ENCODE data around the gene TMEM164. TPM values are rescaled to one million over a fixed set of nuclear protein-coding genes. Genes with fewer than 3 reads are reported as not detected.
A peak's percentile ranks its signal among the peaks of the same experiment; 100 is the strongest.
"Not testable (repeated sequence)": the region's sequence is repeated elsewhere in the genome, so short reads cannot be mapped to it uniquely, and the experiment has no call there.

The TMEM164 gene
- total RNA-seq, 1 donor from 2014 or later, result 26.7 TPM

DNA sequence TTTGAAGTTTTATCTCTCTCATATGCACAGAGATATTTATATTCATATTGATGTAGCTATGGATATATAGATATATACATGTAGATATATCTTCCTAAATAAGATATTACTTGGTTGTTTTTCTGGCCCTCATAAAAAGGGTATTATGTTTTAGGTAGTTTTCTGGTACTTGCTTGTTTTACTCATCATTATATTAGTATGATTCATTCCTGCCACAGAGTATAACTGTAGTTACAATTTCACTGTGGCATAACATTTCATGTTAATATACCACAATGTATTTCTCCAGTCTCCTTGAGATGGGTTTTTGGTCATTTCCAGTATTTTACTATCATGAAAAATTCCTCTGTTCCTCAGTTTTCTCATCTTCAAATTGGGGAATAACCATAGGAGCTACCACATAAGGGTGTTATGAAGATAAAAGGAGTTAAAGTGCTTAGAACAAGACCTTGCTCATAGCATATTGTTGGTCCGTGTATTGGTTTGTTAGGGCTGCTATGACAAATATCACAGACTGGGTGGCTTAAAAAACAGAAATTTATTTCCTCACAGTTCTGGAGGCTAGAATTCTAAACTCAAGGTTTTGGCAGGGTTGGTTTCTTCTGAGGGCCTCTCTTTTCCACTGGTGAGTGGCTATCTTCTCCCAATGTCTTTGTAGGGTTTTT is 129.7 kb downstream of the TMEM164 start:
- no peak for DNase-seq (ENCODE audit: low spot score)

DNA sequence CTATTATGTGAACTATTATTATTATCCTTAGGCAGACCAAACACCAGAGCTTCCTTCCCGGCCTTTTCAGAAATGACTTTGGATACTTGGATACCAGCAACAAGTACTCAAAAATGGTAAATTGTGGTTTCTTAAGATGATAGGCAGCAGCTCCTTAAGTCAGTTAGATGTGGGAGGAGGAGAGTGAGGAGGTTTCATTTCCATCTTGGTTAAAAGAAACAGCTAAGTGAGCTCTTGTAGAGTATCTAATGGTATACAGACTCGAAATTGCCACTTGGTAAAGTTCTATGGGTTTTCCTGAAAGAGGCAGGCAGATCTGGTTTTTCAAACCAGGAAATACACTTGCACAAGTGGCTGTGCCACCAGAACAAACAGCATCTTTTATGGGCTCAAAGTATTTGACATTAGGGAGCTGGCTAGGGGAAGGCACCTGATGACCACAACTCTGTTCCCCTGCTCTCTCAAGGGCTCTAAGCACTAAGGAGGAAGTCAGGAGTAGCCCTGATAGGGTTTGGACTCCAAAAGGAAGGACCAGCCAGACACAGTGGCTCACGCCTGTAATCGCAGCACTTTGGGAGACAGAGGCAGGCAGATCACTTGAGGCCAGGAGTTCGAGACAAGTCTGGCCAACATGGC is 130.9 kb downstream of the TMEM164 start:
- DNase-seq (ENCODE audit: low spot score), result no peak

DNA sequence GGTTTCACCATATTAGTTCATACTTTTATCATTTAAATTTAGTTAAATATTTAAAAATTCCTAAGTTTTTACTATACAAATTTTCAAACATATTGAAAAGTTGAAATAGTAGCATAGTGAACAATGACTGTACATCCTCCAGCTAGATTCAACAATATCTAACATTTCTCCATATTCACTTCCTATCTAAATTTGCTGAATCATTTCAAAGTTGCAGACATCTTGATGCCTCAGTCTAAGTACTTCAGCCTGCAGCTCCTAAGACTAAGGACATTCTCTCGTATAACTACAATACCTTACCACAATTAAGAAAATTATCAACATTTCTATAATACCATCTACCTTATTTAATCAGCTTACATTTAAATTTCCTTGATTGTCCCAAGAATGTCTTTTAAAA is 132.7 kb downstream of the TMEM164 start:
- no peak for DNase-seq (ENCODE audit: low spot score)

DNA sequence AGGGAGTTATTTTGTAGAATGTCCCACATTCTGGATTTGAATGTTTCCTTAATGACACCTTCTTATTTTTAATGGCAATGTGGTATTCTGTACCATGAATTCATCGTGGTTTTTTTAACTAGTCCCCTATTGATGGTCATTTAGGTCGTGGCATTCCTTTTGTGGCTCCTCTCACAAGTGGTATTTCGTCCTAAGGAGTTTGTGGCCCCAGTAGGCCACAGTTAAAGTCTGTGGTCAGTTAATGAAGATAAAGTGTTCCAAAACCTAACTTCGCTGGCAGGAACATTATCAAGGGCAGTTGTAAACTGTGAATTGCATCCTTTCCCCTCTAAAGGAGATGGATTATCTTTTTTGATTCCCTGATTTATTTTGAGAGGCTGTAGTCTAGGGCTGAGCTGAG is 133.2 kb downstream of the TMEM164 start:
- no peak for DNase-seq (ENCODE audit: low spot score)

DNA sequence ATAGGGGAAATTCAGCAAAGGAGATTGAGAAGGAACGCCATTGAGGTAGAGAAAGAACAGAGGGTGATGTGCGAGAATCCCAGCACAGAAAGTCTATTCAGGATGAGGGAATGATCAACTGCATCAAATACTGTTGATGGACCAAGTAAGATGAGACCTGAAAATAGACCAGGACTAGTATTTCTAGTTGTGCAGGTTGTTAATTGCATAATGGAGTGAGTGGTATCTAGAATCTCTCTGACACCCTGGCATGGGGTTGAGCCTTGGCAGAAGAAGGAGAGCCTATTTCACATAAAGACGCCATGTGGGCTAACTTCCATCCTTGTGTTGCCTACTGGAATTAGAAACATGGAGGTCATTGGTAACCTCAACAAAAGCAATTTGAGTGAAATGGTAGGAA is 135.6 kb downstream of the TMEM164 start:
- DNase-seq (ENCODE audit: low spot score), result no peak

DNA sequence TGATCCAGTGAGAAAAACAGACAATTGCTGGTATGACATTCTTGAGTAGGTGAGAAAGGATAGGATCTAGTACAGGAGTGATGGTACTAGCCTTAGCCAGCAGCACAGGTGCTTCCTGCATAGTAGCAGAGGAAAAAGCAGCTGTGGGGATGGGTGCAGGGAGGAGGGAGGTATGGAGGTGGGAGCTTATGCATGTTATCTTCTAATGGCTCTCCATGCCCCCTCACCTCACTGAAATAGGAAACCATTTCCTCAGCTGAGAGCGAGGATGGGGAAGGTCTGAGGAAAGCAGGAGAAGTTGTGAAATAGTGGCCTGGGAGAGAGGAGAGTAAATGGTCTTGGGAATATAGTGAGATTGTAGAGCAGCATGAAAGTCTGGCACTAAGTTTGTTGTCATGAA is 136.3 kb downstream of the TMEM164 start:
- no peak for DNase-seq (ENCODE audit: low spot score)

DNA sequence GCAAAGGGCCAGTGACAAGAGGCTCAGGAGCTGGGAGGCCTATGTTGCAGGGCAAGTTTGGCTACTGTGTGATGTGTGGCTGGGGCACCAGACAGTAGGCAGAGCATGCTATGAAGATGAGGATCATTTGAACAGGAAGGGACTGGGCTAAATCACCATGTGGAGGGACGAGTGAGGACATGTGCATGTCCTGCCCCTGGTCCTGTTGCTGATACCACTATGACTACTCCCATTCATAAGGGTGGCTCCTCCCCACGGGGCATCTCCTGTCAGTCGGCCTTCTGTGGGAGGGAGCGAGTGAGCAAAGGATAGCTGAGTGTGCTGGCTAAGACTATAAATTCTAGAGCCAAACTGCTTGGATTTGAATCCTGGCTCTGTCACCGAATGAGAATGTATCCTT is 139.2 kb downstream of the TMEM164 start:
- no peak for DNase-seq (ENCODE audit: low spot score)

DNA sequence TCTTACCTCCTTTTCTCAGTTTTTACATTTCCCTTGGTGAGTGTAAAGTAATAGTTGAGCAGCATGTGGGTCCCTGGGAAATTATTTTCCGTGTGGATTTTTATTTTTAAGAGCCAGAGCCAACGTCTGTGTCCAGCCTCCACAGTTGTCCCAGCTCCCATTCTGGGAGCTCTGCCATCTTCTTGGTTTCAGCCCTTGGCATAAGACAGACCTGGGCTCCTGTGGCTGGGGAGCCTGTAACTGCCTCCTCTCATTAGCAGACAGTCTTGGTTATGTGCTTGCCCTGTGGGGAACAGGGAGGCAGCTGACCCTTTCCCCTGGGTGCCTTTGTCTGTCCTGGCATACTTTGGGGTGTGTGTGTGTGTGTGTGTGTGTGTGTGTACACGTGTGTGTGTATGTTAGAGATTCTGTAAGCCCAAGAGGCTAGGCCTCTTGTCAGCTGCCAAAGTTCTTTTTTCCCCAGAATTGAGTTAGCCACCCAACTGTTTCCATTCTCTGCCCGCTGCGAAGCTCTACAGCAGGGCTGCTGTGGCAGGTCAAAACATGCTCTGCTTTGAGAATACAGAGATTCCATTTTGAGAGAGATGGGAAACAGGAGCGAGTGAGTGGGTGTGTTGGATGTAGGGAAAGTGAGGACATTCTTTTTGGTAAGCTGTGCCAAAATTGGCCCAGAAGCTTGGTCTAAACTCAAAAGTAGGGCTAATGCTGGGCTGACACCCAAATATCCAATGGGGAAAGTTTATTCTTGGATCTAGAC is 140.7 kb downstream of the TMEM164 start:
- no peak for DNase-seq (ENCODE audit: low spot score)

DNA sequence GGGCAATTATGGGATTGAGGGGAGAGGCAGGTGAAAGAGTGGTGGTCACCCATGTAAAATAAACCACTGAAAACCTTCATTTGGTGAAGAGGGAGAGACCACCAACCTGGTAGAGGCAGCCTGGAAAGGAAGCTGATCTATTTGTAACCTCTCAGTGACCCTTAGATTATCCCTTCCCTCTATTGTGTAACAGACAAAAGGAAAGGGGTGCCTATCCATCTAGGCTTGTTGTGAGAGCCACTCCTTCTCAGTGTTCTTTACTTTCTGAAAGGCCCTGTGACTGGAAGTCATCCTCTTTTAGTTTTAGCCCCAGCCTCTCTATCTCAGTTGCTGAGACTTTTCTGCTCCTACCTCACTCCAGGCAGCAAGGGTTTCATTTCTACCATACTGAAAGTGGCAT is 142.4 kb downstream of the TMEM164 start:
- no peak for DNase-seq (ENCODE audit: low spot score)

DNA sequence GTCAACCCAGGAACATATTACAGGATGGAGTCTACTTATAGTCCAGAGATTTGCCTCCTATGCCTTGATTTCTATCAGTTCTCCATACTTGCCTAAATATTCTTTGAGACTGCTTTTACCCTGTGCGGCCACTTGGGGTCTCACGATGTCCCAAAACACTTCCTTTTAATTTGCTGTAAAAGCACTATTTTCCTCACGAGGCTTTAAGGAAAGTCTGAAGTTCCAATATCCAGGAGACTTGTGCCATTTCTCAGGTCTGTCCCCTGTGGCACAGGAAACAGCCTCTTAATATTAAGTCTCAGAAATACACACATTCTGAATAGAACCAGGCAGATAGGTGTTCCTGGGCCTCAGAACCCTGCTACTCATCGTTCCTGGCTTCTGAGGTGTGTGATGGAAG is 142.9 kb downstream of the TMEM164 start:
- peak; percentile 22 for DNase-seq (ENCODE audit: low spot score)

DNA sequence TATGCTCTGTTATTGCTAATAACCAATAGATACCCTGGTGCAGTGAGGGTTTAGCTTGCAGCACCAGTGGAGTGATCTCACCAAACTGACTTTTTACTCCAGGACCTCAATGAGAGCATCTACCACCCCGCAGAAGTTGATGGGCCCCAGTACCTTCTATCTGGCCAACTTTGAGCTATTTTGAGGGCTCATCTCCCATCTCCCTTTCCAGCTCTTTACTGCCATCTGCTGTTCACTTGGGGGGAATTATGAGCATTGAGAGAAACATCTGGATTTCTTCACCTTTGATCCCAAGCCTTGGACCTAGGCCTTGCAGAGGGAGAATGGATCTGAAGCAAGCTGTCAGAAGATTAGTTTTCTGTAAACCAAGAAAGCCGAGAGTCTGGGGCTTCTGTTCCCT is 143.6 kb downstream of the TMEM164 start:
- DNase-seq (ENCODE audit: low spot score), result peak; percentile 71

DNA sequence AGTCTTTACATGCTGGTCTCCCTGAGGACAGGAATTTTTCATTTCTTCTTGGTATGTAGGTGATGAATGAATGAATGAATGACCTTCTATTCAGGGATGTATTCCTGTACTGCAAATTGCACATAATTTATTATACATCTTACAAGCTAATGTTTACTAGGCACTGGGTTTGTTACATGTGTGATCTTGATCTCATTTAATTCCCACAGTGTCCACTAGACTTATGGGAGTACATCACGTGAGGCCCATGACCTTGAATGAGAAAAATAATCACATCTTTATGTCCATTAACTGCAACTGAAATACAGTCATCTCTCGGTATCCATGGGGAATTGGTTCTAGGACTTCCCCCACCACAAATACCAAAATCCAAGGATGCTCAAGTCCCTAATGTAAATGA is 150.3 kb downstream of the TMEM164 start:
- DNase-seq (ENCODE audit: low spot score), result no peak

DNA sequence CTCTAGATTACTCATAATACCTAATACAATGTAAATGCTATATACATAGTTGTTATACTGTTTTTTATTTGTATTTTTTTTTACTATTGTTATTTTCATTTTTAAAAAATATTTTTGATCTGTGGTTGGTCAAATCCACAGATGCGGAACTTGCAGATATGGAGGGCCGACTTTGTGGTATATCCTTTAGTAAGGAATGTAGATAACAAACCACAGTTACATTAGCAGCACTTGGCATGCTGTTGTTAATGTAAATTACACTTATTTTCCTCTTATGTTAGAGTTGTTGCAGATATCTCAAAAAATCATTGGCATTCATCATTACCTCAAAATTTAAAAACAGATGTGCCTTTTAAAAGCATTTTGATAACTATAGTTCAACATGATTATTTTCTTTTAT is 151.0 kb downstream of the TMEM164 start:
- DNase-seq (ENCODE audit: low spot score), result no peak

DNA sequence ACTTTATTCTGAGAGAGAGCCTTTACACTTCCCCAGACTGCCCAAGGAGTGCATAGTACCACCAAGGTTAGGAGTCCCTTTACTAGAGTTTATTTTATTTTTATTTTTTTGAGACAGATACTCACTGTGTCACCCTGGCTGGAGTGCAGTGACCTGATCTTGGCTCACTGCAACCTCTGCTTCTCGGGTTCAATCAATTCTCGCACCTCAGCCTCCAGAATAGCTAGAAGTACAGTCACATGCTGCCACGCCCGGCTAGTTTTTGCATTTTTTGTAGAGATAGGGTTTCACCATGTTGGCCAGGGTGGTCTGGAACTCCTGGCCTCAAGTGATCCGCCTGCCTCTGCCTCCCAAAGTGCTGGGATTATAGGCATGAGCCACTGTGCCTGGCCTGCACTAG is 151.4 kb downstream of the TMEM164 start:
- DNase-seq (ENCODE audit: low spot score), result not testable (repeated sequence)

DNA sequence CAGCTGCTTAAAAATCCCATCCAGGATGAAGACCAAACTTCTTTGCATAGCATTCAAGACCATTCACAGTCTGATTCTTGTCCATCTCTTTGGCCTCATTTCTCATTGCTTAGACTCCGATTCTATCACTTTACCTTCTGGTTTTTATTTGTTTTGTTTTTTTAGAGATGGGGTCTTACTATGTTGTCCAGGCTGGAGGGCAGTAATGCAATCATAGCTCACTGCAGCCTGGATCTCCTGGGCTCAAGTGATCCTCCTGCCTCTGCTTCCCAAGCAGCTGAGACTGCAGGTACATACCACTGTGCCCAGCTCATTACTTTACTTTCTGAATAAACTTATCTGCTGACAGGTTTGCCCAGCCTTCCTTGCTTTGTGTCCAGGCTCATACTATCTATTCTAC is 152.8 kb downstream of the TMEM164 start:
- no peak for DNase-seq (ENCODE audit: low spot score)

DNA sequence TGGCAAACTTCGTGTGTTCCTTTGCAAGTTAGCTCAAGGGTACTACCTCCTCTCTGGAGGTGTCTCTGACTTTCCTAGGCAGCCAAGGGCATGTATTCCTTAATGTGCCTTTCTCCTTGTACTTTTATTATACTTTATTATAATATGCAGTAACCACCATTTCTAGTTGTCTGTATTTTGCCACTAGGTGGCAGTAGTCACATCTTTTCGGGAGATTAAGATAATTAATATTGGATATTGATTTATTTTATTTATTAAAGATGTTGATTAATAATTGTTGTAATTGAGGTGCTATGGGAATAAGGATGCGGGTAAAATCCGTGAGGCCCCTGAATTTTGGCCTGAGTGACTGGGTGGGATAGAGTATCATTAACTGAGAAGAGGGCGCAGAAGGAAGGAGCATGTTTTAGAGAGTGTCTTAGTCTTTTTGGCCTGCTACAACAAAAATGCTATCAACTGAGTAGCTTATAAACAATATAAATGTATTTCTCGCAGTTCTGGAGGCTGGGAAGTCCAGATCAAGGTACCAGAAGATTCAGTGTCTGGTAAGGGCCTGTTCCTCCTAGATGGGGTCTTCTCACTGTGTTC is 153.3 kb downstream of the TMEM164 start:
- DNase-seq (ENCODE audit: low spot score), result no peak

DNA sequence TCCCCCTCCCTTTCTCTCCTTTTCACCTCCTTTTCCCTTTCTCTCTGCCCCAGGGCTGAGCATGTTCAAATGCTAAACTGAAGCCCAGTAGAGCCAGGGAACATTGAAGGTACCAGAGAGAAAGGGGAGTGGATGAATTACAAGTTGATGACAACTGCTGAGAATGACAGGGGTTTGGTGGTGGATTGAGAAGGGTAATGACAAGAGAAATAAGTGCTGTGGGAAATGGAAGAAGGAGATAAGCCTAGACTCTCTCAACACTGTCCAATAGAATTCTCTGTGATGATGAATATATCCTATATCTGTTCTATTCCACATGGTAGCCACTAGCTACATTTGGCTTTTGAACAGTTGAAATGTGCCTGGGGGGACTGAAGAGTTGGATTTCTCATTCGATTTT is 154.5 kb downstream of the TMEM164 start:
- no peak for DNase-seq (ENCODE audit: low spot score)

DNA sequence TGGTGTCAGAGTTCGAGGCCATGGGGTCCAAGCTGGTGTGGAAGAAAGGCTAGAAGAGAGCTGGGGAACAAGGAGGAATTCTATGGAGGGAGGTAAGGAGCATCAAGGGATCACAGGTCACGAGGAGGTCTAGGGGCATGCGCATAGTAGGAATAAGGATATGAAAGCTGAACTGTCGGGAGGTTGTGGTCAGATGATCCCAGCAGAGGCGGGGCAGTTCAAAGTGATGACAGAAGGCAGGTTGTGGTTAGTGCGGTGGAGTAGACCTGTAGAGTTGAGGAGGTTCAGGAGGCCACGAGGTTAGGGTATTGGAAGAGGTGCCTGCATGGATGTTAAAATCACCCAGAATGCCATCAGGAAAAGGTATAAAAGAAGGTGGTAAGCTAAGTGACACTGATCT is 156.3 kb downstream of the TMEM164 start:
- DNase-seq (ENCODE audit: low spot score), result no peak

DNA sequence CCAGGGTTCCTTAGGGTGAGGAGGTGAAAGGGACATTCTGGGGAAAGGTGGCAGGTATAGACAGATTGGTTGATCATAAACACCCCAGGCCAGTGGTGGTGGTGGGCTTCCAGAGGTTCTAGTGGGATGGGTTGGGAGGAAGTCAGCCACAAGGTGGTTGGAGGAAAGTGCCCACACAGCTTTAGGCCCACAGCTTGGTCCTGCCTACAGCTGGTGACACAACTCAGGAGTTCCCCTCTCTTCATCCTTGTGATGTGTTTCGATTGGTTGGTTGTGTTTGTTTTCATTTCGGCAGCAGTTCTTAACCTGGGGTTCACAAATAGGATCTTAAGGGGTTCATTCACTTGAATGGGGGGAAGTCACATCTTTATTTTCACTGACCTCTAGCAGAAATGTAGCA is 157.0 kb downstream of the TMEM164 start:
- DNase-seq (ENCODE audit: low spot score), result no peak

DNA sequence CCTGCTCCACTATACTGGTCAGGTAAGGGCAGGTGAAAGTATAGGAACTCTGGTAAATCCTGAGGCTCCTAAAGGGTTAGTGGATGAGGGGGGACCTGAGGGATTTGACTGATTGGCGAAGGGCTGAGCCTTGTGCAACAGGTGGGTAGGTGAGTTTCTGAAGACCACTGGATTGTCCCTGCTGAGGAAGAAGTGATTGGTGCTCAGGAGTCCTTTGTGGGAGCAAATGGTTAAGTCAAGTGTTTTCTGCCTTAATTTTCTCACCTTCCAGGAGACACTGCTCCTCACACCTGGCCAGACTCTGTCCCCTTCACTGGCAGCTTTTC is 158.4 kb downstream of the TMEM164 start:
- no peak for DNase-seq (ENCODE audit: low spot score)

DNA sequence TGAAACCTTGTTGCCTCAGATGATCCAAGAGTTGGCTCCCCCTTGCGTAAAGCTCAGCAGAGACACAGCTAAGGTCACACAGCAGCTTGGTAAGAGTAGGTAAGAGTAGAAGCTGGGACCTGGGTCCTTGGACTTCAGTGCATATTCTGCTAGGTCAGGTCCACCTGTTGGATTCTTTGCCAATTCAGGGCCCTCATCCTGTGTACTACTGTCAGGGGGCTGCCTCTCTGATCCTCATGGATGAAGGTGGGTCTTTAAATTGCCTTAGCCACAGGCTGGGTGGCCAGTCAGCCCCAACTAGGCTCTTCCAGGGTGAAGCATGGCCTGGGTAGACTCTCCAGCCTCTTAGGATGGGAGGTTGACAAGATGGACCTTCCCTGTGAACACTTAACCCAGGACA is 159.2 kb downstream of the TMEM164 start:
- no peak for DNase-seq (ENCODE audit: low spot score)

DNA sequence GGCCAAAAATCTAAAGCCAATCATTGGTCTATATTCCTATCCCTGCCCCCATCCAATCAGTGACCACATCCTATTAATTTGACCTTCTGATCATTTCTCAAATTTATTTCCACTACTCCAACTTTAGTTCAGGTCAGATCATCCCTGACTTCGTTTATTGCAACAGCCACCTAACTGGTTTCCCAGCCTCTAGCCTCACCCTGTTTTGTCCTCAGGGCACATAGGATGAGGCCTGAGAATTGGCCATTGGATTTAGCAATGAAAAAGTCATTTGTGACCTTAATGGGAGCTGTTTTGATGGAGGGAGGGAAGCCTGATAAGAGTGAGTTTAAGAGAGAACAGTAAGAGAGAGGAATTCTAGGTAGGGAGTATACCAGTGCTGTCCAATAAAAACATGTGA is 160.0 kb downstream of the TMEM164 start:
- no peak for DNase-seq (ENCODE audit: low spot score)

DNA sequence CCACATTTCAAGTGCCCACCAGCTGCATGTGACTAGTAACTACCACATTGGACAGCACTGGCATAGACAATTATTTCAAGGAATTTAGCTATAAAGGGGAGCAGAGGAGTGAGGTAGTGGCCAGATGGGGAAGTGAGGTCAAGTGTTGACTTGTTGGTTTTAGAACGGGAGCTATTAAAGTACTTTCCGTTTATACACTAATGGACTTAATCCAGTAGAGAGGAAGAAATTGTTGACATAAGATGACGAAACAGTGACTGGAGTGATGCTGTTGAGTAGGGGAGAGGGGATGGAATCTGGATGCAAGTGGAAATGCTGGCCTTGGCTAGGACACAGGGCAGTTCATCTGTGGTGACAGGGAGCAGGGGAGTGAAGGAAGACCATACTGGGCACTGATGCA is 160.6 kb downstream of the TMEM164 start:
- DNase-seq (ENCODE audit: low spot score), result no peak
